Measurements from ENCODE around the gene DYRK3.
"Not testable (repeated sequence)": the region's sequence is repeated elsewhere in the genome, so short reads cannot be mapped to it uniquely, and the experiment has no call there.

The DYRK3 gene

DNA sequence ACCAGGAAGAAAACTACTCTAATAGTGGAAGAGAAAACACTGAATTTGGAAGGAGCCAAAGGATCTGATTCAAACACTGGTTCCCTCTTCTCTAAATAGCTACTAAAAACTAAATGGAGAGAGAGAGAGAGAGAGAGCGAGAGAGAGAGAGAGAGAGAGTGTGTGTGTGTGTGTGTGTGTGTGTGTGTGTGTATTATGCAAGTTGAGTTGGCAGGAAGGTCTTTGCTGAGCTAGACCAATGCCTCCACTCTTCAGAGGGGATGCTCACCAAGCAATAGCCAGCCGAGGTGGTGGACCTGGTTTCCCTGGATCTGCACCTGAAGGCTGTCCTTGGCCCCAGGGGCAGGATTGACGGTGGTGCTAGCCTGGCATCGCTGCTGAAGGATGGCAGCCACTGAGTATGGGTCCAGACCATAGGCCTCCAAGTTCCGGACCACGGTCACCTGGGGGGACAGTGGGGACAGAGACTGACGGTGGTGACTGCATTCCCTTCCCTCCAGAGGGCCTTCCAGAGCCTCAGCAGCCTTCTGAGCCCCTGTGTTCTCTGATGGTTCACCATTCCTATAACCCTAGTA, 41.9 kb upstream of the DYRK3 start:
- DNase-seq (ENCODE audit: insufficient read length, low spot score) (no peak), FAIRE-seq (no peak)
- no peak for TF ChIP-seq SPI1 (IDR thresholded peaks at IDR 0.05; ENCODE audit: low read depth, low read length)
- no peak for TF ChIP-seq POLR2AphosphoS5 (IDR thresholded peaks at IDR 0.05; ENCODE audit: low read depth, low read length)

DNA sequence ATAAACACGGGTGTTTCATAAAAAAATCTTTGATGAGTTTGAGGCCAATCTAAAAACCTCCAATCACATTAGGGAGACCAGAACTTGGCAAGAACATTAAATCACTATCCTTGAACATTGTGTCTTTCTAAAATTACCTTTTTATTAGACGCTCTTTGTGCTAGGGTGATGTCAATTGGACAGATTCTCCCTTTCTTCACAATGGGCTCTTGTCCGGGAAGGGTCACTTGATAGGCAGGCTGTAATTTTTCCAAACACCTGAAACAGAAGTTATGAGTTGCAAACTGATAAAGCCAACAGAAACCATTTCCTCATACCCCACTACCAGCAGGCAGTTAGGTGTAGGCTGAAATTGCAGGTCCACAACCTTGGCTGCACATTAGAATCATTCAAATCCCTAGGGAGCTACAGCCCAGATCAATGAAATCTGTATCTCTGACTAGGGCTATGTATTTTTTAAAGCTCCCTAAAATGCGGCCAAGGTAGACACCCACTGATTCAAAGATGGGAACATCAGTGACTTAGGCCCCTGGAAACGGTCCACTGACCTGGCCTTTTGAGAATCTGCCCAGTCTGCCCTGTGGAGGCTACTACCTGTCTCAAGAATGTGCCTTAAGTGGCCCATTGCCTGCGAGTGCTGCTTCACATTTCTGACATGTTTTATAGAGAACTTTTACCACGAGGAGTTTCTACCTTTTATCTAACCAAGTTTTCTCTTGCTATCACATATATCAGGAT, 39.6 kb upstream of the DYRK3 start:
- FAIRE-seq (no peak), DNase-seq (ENCODE audit: insufficient read length, low spot score) (no peak)
- TF ChIP-seq TAF1 (IDR thresholded peaks at IDR 0.05; ENCODE audit: low read depth, low read length) (no peak), POLR2A (IDR thresholded peaks at IDR 0.05; ENCODE audit: low read depth, low read length) (no peak), PAX5 (IDR thresholded peaks at IDR 0.05; ENCODE audit: insufficient read depth, low read length, severe bottlenecking) (no peak), SPI1 (IDR thresholded peaks at IDR 0.05; ENCODE audit: low read depth, low read length) (no peak)

DNA sequence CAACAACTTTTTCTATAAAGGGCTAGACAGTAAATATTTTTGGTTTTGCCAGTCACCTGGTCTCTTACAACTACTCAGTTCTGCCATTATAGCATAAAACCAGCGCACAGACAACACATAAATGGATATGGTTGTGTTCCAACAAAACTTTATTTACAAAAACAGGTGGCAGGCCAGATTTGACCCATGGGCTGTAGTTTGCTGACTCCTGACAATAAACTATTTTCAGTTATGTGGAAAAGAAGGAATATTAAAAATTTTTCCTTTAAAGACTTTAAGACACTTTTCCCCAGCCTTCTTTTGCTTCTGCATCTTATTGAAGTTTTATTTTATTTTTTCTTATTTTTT, 39.0 kb upstream of the DYRK3 start:
- DNase-seq (ENCODE audit: insufficient read length, low spot score) (no peak), FAIRE-seq (no peak)
- no peak for TF ChIP-seq POLR2A (IDR thresholded peaks at IDR 0.05; ENCODE audit: low read depth, low read length)
- TF ChIP-seq SPI1 (IDR thresholded peaks at IDR 0.05; ENCODE audit: low read depth, low read length), result no peak
- TF ChIP-seq POLR2AphosphoS5 (IDR thresholded peaks at IDR 0.05; ENCODE audit: low read depth, low read length), result no peak
- no peak for TF ChIP-seq PAX5 (IDR thresholded peaks at IDR 0.05; ENCODE audit: insufficient read depth, low read length, severe bottlenecking)

DNA sequence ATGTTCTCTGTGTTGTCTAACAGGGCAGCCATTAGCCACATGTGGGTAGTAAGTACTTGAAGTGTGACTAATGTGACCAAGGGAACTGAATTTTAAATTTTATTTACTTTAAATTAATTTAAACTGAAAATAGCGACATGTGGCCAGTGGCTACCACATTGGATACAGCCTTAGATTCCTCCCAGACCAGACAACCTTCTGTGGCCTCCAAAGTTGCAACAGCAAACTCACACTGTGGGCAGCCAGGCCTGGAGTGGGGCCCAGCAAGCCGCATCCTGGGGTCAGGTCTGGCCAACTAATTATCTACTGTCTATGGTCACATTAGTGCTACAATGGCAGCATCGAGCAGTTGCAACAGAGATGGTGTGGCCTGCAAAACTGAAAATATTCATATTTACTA, 34.8 kb upstream of the DYRK3 start:
- DNase-seq (ENCODE audit: insufficient read length, low spot score) (no peak), FAIRE-seq (no peak)
- TF ChIP-seq TAF1 (IDR thresholded peaks at IDR 0.05; ENCODE audit: low read depth, low read length), result no peak
- TF ChIP-seq SPI1 (IDR thresholded peaks at IDR 0.05; ENCODE audit: low read depth, low read length), result no peak
- no peak for TF ChIP-seq PAX5 (IDR thresholded peaks at IDR 0.05; ENCODE audit: insufficient read depth, low read length, severe bottlenecking)
- no peak for TF ChIP-seq POU2F2 (IDR thresholded peaks at IDR 0.05; ENCODE audit: low read depth, low read length)
- no peak for TF ChIP-seq POLR2A (IDR thresholded peaks at IDR 0.05; ENCODE audit: low read depth, low read length)
- TF ChIP-seq POLR2AphosphoS5 (IDR thresholded peaks at IDR 0.05; ENCODE audit: low read depth, low read length), result no peak

DNA sequence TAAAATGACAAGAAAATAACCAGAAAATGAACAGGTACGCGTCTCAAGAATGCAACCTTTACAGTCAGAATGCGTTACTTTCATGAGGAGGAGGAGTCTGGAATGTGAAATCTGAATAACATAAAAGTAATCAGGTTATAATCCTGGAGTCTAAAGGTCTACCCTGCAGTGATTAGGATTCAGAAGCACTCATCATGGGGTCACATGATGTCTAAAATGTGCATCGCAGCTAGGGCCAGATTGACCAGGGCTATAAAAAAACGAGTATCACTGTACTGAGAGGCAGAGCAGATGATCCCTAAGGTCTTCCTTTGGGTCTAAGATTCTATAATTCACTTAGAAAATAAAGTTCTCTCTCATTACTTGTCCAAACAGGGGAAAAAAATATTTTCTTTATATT, 30.5 kb upstream of the DYRK3 start:
- TF ChIP-seq POLR2A (IDR thresholded peaks at IDR 0.05; ENCODE audit: low read depth, low read length), result no peak
- no peak for TF ChIP-seq SPI1 (IDR thresholded peaks at IDR 0.05; ENCODE audit: low read depth, low read length)
- no peak for TF ChIP-seq TAF1 (IDR thresholded peaks at IDR 0.05; ENCODE audit: low read depth, low read length)
- TF ChIP-seq PAX5 (IDR thresholded peaks at IDR 0.05; ENCODE audit: insufficient read depth, low read length, severe bottlenecking), result no peak
- no peak for TF ChIP-seq POLR2AphosphoS5 (IDR thresholded peaks at IDR 0.05; ENCODE audit: low read depth, low read length)
- TF ChIP-seq POU2F2 (IDR thresholded peaks at IDR 0.05; ENCODE audit: low read depth, low read length), result no peak
- FAIRE-seq (no peak), DNase-seq (ENCODE audit: insufficient read length, low spot score) (no peak)

DNA sequence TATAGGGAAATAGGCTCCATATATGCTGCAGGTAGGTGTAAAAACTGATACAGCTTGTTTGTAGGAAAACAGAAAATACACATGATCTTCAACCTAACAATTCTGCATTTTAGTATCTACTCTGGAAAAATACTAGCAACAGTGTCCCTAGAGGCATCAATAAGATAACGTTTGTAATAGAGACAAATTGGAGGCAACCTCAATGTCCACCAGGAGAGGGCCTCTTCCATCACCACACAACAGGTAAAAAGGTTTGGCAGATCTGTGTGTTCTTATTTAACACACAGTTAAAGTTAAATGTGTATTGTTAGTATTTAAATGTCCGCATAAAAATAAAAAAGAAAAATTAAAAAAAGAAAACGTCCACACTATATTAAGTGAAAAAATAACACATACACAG, 28.5 kb upstream of the DYRK3 start:
- FAIRE-seq, result peak; percentile 26
- no peak for TF ChIP-seq TAF1 (IDR thresholded peaks at IDR 0.05; ENCODE audit: low read depth, low read length)
- no peak for TF ChIP-seq POLR2A (IDR thresholded peaks at IDR 0.05; ENCODE audit: low read depth, low read length)
- no peak for TF ChIP-seq SPI1 (IDR thresholded peaks at IDR 0.05; ENCODE audit: low read depth, low read length)
- TF ChIP-seq POLR2AphosphoS5 (IDR thresholded peaks at IDR 0.05; ENCODE audit: low read depth, low read length), result no peak
- TF ChIP-seq POU2F2 (IDR thresholded peaks at IDR 0.05; ENCODE audit: low read depth, low read length), result no peak
- TF ChIP-seq PAX5 (IDR thresholded peaks at IDR 0.05; ENCODE audit: insufficient read depth, low read length, severe bottlenecking), result no peak
- no peak for DNase-seq (ENCODE audit: insufficient read length, low spot score)

DNA sequence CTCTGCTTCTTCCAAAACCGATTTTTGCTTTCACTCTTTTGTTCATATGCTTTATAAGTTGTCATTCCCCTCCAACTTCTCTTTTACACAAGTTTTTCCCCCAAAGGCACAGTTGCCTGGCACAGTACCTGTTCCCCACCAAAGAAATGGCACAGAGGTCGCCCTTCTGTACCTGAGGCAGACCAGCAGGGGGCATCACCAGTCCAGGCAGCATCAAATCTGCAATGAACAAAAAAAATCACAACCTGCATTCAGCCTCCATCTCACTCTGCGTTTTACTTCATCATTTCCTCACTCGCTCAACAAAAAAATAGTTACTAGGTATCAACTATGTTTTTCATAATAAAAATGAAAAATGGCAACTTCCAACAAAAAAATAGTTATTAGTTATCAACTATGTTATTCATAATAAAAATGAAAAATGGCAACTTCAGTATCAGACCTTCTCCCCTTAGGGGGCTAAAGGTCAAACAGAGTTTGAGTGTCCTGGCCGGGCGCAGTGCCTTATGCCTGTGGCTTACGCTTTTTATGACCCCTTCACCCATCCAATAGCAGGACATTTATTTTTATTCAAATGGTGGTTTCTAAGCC, 27.1 kb upstream of the DYRK3 start:
- no peak for DNase-seq (ENCODE audit: insufficient read length, low spot score)
- TF ChIP-seq PAX5 (IDR thresholded peaks at IDR 0.05; ENCODE audit: insufficient read depth, low read length, severe bottlenecking), result no peak
- TF ChIP-seq POLR2AphosphoS5 (IDR thresholded peaks at IDR 0.05; ENCODE audit: low read depth, low read length), result no peak
- FAIRE-seq, result peak; percentile 81

DNA sequence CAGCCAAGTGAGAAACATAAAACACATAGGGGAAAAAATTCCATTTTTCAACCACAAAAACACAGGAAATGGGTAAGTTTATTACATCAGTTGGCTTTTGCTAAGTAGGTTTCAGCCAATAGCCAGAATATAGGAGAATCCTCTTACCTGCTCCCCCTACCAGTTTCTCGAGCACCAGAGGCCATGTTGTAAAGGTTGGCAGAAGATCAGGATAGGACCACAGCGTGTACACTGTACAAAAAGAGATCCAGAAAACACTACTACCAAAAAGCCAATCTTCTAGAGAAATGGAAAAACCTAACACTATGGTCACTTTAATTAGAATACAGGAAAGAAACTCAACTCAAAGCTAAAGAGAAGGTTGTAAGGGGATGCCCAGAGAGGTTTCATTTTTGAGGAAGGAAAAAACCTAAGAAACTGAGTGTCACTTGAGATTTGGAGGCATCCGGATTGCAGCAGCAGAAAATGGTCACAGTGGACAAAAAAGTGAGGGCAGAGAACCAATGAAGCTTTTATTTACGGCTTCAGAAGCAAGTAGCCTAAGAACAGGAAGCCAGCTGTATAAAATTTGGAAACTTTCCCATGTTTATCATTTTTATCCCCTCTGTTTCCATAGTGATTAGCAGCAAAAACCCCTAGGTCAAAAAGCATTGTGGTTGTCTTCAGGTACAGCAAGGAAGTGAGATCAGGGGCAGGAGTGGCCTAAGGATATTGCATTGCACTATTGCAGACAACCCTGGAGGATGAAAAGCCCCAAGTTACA, 25.9 kb upstream of the DYRK3 start:
- FAIRE-seq, result peak; percentile 40
- no peak for TF ChIP-seq PAX5 (IDR thresholded peaks at IDR 0.05; ENCODE audit: insufficient read depth, low read length, severe bottlenecking)
- peak; percentile 73 for TF ChIP-seq SPI1 (IDR thresholded peaks at IDR 0.05; ENCODE audit: low read depth, low read length)
- no peak for TF ChIP-seq POLR2A (IDR thresholded peaks at IDR 0.05; ENCODE audit: low read depth, low read length)
- no peak for TF ChIP-seq POLR2AphosphoS5 (IDR thresholded peaks at IDR 0.05; ENCODE audit: low read depth, low read length)
- no peak for DNase-seq (ENCODE audit: insufficient read length, low spot score)

DNA sequence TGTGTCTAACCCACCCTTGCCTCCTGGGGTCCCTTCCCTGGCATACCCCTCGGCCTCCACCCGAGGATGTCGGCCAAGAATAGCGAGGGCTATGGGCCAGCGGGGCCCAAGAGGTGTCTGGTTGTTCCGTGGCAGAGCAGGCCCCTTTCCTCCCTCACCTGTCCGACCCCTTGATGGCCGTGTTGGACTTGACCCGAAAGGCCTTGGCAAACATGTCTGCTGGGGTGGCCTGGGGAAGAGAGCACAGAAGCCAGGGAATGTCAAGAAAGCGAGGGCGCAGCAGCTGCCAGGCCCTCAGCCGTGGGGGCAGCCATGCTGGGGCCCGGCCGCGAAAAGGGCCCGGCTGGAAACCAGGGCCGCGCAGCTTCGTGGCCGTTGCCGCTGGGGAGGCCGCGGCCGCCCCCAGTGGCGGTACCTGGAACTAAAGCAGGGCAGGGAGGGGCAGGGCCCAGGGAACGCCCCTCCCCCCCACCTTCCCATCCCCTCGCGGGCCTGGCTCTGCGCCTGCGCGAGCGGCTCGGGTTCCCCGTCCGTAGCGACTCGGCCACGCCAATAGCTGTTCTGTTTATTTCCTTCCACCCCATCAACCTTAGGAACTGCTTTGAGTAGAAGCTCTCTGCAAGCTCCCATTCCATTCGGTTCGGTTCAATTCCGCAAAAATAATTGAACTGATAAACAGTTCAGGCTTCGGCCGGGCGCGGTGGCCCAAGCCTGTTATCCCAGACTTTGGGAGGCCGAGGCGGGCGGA, 23.0 kb upstream of the DYRK3 start, which contains the start of gene EIF2D:
Gene EIF2D, minus strand, starts transcription at position 337 of the 748 bp plus-strand sequence. Its CDS starts 123 bp downstream, at position 214.
- peak; percentile 95 for FAIRE-seq
- DNase-seq (ENCODE audit: insufficient read length, low spot score), result peak; percentile 98
- TF ChIP-seq POLR2A (IDR thresholded peaks at IDR 0.05; ENCODE audit: low read depth, low read length), result peak; percentile 96
- peak; percentile 71 for TF ChIP-seq PAX5 (IDR thresholded peaks at IDR 0.05; ENCODE audit: insufficient read depth, low read length, severe bottlenecking)
- TF ChIP-seq POLR2AphosphoS5 (IDR thresholded peaks at IDR 0.05; ENCODE audit: low read depth, low read length), result peak; percentile 91
- no peak for TF ChIP-seq SPI1 (IDR thresholded peaks at IDR 0.05; ENCODE audit: low read depth, low read length)
- TF ChIP-seq POU2F2 (IDR thresholded peaks at IDR 0.05; ENCODE audit: low read depth, low read length), result peak; percentile 92
- peak; percentile 99 for TF ChIP-seq TAF1 (IDR thresholded peaks at IDR 0.05; ENCODE audit: low read depth, low read length)

DNA sequence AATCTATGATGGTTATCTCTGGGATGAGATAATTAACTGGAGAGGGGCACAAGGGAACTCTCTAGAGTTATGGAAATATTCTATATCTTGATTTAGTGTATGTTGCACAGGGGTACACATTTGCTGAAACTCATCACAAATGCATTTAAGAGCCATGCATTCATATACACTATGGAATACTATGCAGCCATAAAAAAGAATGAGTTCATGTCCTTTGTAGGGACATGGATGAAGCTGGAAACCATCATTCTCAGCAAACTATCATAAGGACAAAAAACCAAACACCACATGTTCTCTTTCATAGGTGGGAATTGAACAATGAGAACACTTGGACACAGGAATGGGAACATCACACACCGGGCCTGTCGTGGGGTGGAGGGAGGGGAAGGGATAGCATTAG, 8.9 kb upstream of the DYRK3 start:
- not testable (repeated sequence) for FAIRE-seq

More for the DNA sequence above, 8.9 kb upstream of the DYRK3 start:
- not testable (repeated sequence) for DNase-seq (ENCODE audit: insufficient read length, low spot score)
